GM19240 (cell line): ENCODE measurements around the gene ATP2B2.

ENCODE experiments used
- DNase-seq: peaks from one replicate; pipeline ENCODE4 v3.0.0; 2011; ENCODE audit warnings: low spot score; ENCODE audit not compliant: insufficient read length

Gene ATP2B2

DNA sequence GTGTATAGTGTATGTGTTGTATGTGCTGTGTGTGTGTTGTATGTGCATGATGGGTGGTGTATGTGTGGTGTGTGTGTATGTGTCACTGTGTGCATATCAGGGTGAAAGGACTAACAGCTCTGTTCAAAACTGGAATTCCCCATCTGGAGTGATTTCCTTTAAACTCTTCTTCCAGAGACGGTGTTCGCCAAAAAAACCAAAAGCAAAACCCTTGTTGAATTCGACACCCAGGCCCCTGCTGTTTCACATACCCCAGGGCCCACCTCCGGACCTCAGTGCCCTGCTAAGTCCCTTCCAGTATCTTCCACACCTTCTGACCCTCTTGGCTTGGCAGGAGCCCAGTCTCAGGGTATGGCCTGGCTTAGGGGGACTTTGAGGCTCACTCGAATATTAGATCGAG lies 139.6 kb downstream of the ATP2B2 start:
- no peak for DNase-seq

- DNase-seq = no peak
These were observed 140.1 kb downstream of the ATP2B2 start for GRCh38 chr3:10365316-10365715.

DNA sequence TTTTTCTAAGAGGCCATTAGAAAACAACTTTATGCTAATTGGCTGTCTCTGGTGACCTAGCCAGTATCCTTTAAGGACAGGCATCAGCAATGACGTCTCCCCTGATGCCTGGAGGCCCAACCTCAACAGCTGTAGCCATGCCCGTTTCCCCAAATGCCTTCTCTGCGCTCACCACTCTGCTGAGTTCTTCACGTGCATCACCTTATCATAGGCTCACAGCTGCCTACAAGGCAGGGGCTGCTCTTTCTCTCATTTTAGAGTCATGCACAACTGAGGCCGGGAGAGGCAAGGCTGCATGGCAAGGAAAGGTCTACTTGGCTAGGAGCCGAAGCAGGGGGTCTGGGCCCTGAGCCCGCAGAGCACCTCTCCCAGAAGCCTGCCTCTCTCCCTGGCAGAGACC lies 140.6 kb downstream of the ATP2B2 start:
- no peak for DNase-seq

DNA sequence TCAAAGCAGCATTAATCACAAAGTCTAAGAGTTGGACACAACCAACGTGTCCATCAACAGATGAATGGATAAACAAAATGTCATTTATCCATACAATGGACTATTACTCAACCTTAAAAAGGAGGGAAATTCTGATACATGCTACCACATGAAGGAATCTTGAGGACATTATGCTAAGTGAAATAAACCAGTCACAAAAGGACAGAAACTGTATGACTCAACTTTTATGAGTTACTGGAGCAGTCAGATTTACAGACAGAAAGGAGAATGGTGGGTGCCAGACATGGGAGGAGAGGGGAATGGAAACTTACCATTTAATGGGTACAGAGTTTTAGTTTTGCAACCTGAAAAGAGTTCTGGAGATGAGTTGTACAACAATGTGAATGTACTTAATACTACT lies 141.5 kb downstream of the ATP2B2 start:
- no peak for DNase-seq

GRCh38 chr3:10361375-10361774 lies 144.0 kb downstream of the ATP2B2 start:
- no peak for DNase-seq

- DNase-seq = no peak
These were observed 144.9 kb downstream of the ATP2B2 start for GRCh38 chr3:10360478-10360877.

DNA sequence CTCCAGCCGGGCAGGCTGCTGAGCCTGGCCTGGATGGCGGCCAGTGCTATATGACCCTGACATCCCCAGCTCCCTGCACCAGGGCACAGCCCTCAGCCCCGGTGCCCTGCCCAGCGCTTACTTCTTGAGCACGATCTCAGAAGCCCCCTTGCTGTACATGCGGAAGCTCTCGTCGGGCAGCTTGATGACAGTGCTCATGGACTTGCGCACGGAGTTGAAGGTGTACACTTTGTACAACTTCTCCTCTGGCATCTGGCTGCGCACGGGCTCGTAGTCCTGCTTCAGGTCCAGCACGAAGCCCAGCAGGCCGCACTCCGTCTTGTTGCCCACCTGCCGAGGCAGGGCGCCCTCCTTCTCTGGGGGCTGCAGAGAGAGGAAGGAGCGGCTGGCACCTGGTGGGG lies 145.6 kb downstream of the ATP2B2 start:
- DNase-seq = no peak

GRCh38 chr3:10358309-10358980 lies 146.9 kb downstream of the ATP2B2 start:
- DNase-seq = no peak

- DNase-seq = no peak
These were observed 147.6 kb downstream of the ATP2B2 start for GRCh38 chr3:10357592-10358308.

DNA sequence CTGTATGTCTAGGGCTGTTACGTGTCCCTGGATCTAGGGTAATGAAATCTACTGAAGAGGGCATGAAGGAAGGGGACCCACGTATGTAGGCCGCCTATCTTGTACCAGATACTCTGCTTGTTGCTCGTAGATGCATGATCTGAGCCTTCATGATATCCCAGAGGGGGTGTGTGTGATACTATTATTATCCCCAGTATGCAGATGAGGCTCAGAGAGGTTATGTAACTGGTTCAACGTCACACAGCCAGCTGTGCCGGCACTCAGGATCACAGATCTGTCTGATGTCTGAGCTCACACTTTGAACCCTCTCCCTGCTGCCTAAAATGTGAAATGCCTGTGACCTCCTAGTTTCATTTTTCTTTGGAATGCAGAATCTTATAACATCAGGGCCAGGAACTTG lies 148.3 kb downstream of the ATP2B2 start:
- DNase-seq = no peak

DNA sequence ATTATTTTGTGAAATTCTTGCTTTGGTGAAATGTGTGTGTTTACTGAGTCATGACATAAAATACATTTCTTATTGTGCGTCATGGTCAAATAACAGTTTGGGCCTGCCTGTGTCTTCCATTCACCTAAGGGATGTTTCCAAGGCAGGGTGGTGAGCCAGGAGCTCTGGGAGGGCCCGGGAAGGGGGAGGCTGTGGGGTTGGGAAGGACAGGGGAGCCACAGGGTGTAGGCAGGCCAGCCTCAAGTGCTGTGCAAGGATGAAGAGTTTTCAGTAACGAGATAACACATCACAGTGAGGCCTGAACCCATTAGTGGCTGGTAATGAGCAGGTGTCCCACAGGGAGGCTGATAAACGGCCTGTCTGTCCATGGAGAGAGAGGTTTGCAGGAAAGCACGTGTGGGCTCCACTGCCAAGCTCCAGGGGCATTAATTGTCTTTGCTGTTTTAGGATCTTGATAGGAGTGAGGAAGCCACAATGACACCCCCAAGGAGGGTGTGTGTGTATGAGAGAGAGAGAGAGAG lies 148.9 kb downstream of the ATP2B2 start:
- no peak for DNase-seq

DNA sequence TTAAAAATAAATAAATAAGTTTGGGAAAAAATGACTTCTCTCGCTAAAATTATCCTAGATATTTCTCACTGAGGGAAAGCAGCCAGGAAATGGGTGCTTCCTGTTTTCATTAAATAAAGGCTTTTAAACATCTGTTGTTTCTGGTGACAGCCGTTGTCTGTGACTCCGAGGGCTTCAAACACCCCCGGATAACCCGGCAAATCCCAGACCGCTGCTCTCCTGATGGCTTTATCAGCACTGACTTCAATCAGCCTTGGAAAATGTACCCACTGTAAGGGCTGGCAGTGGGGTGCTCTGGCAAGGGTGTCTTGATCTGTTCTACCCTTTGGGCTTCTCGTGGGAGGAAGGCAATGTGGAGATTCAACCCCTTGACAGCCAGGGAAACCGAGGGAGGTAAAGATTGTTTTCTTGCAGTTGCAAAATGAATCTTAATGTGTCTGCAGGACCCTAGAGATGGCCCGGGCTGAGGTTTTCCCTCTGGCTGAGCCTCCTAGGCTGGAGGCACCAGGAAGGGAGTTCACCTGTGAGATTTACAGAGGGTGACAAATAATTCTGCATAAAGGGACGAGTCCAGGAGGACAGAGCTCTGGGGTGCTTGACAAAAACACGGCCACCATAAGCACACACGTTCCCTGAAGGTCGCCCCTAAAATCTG lies 150.9 kb downstream of the ATP2B2 start:
- DNase-seq = no peak

- DNase-seq = no peak
These were observed 151.6 kb downstream of the ATP2B2 start for GRCh38 chr3:10353661-10354360.

- no peak for DNase-seq
These were observed 152.2 kb downstream of the ATP2B2 start for GRCh38 chr3:10353160-10353559.

DNA sequence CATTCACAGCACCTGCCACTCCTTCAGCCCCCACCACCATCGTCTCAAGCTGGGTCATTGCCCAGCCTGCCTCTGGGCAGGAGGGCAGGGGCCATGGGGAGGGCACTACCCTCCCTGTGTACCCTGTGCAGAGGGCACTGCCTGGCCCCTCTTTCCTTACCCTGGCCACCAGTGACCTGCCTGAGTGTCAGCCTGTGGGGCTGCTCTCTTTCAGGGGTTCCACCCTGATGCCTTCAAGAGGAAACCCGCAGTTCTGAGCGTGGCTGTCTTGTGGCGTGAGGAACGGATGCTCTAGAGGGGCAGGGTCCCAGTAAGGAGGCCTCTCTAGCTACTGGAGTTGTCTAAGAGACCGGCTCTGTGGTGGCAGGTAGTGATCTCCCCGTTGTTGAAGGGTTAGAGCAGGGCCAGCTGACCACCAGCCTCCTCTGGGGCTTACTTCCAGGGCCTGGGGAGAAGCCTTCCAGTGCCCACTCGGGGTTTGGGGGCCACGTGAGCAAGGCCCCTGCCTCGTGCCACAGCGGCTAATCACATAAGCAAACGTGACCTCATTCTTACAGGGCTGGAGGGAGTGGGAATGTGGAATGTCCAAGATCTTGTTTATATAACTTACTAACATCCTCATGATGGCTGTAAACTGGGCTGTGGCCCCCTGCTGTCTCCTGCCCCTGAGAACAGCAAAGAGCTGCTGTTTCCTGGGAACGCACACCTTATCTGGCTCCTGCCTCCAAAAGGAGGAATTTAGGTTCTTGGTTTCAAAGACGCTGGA lies 153.1 kb downstream of the ATP2B2 start:
- no peak for DNase-seq

DNA sequence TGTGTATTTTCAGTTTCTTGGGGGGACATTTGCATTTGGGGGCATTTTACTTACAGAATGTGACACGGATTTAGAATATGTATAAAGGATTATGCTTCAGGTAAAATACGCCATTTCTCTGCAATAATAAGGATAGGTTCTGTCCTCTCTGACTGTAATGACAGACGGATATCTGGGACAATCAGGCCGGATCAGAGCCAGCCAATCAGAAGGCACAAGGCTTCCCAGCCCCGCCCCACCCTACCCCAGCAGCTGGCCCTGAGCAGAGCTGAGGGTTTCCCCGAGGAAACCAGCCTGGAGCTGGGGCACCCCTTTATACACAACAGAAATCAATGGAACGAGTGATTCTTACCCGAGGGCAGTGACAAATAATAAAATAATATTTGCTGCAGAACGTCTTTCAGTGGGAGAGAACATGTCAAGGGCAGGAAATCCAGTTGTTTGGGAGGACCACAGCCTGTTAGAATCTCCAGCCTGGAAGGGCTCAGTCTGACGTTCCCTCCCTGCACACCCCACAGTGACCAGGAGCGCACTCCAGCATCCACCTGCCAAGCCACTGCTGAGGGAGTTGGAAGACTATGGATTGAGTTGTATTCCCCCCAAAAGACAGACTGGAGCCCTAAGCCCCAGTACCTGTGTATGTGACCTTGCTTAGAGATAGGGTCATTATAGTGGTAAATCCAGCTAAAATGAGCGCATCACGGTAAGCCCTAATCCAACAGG lies 154.2 kb downstream of the ATP2B2 start:
- DNase-seq = no peak

DNA sequence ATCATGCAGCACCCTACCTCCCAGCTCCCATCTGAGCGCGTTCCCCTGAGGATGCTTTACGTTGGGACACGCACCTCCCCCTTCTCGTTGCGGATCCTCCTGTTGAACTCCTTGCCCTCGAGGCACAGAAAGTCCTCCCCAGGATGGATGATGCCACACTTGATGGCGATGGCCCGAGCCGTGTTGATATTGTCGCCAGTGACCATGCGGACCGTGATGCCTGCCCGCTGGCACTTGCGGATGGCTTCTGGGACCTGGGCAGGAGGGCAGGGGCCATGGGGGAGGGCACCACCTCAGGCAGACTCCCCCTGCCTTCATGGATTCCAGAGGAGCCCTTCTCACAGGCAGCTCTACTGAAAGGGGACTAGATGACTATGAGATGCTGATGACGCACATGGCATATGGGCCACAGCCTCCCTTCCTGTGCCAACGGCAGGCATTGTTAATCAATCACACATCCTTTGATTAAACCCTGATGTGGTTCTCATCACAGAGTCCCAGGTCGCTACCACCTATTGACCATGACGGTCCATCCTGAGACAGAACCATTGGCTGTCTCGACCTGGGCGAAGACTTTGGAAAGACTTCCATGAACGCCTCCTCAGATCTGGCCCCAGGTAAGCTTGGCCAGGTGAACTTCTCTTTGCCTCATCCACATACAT lies 154.9 kb downstream of the ATP2B2 start:
- no peak for DNase-seq

DNA sequence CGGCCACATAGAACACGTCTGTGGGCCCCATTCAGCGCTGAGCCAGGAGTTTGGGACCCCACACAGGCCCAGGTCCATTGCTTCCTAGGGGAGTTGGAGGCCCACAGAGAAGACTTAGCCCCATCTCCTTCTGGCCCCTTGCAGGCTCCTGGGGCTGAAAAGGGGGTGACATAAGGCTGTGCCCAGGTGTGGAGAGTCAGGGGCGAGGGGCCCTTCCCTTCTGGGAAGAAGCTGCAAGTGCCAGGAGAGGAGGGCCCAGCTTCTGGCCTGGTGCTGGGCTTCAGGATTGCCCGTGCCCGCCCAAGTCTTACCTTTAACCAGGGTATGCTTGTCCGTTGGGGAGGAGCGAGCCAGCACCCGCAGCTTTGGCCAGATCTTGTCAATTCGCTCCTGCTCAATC lies 155.6 kb downstream of the ATP2B2 start:
- DNase-seq = no peak

DNA sequence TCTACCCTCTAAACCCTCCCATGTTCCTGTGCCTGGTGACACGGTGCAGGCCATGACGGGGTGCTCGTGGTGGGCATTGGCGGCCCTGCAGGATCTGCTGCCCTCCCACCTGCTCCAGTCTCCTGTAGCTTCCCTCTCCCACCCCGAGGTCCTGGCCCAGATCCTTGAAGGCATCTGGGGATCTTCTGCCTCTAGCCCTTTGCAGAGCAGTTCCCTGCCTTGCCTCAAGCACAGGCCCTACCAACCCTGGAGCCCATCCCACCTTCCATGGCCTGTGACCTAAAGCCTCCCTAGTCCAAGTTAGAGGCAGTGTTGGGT lies 157.0 kb downstream of the ATP2B2 start:
- no peak for DNase-seq
